Muscle layer of duodenum (tissue), 2 donors: ENCODE data around the gene USPL1.
A peak's percentile ranks its signal among the peaks of the same experiment; 100 is the strongest.

Experiments used
- H3K27ac ChIP-seq: one replicate; pipeline ENCODE4 v1.7.0; 2013; ENCODE audit warnings: mild to moderate bottlenecking, low read length
- H3K27me3 ChIP-seq: one replicate; pipeline ENCODE4 v1.7.0; 2013; ENCODE audit warnings: low read depth, mild to moderate bottlenecking, control low read depth, low read length
- H3K36me3 ChIP-seq, 2 donors: one replicate each; pipeline ENCODE4 v1.7.0; 2013; ENCODE audit warnings: low read length in 2 of 2, control low read depth in 1 of 2, mild to moderate bottlenecking in 1 of 2; ENCODE audit not compliant: insufficient read depth in 2 of 2, control insufficient read depth in 1 of 2
- H3K4me1 ChIP-seq, 2 donors: one replicate each; pipeline ENCODE4 v1.7.0; 2013; ENCODE audit warnings: low read length in 2 of 2, mild to moderate bottlenecking in 2 of 2, control low read depth in 1 of 2, moderate library complexity in 1 of 2; ENCODE audit not compliant: insufficient read depth in 2 of 2, control insufficient read depth in 1 of 2
- H3K4me3 ChIP-seq, 2 donors: one replicate each; pipeline ENCODE4 v1.7.0; 2013; ENCODE audit warnings: low read length in 2 of 2, low read depth in 1 of 2, mild to moderate bottlenecking in 1 of 2
- H3K9me3 ChIP-seq, 2 donors: one replicate each; pipeline ENCODE4 v1.7.0; 2013; ENCODE audit warnings: low read length in 2 of 2, control low read depth in 1 of 2, mild to moderate bottlenecking in 1 of 2; ENCODE audit not compliant: control insufficient read depth in 1 of 2
- donor health status: healthy.

USPL1 gene

GRCh38 chr13:30681843-30682242, 64.1 kb downstream of the USPL1 start:
- Histone ChIP-seq H3K27me3 (no peaks in the 10 kb centered on the region), H3K27ac (no peak overlapping the region), H3K4me1 (no peaks in the 10 kb centered on the region), H3K36me3 (no peaks in the 10 kb centered on the region), H3K9me3 (no peaks in the 10 kb centered on the region), H3K4me3 (no peak overlapping the region)

DNA sequence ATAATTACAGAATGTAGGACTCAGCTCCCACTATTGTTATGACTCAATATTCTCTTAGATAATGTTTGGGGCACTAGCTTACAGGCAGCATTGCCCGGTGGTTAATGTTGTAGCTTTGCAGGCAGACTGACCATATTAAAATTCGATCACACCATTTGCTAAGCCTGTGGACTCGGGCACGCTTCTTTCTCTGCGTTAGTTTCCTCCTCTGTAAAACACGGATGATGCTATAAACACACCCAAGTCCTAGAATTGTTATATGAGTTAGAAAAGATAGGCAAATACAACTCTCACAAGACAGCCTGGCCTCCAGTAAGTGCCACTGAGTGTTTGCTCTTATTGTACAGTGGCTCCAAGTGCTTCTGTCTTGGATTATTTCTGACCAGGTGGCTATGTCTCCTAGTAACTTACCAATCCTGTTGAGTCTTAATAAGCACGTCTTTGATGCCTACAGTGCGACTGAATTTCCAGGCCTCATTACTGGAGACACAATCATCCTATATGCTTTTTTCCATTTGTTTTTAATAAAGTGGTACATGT, 67.7 kb downstream of the USPL1 start:
- H3K4me1 ChIP-seq = no peaks in the 10 kb centered on the region
- no peaks in the 10 kb centered on the region for H3K36me3 ChIP-seq
- no peaks in the 10 kb centered on the region for H3K27me3 ChIP-seq
- H3K4me3 ChIP-seq = no peak overlapping the region
- no peak overlapping the region for H3K27ac ChIP-seq
- no peaks in the 10 kb centered on the region for H3K9me3 ChIP-seq

DNA sequence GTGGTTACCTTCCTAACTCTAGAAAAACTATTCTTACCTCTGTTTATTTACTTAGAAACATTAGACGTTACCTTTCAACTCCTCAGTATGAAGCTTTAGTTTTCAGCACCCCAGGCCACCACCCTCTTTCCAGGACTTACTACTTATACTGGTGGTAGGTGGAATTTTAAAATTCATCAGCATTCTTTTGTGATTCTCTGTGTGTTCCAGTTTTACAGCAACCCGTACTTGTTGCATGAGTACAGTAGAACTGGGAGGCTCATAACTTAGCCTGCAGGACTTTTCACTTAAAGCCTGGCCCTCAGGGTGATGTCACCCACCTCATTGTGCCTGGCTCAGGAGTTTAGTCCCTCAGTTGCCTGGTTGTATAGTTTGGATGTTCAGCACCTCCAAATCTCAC, 68.3 kb downstream of the USPL1 start:
- H3K27me3 ChIP-seq = no peaks in the 10 kb centered on the region
- no peaks in the 10 kb centered on the region for H3K36me3 ChIP-seq
- H3K27ac ChIP-seq = no peak overlapping the region
- H3K4me1 ChIP-seq = no peaks in the 10 kb centered on the region
- no peak overlapping the region for H3K4me3 ChIP-seq
- no peaks in the 10 kb centered on the region for H3K9me3 ChIP-seq

DNA sequence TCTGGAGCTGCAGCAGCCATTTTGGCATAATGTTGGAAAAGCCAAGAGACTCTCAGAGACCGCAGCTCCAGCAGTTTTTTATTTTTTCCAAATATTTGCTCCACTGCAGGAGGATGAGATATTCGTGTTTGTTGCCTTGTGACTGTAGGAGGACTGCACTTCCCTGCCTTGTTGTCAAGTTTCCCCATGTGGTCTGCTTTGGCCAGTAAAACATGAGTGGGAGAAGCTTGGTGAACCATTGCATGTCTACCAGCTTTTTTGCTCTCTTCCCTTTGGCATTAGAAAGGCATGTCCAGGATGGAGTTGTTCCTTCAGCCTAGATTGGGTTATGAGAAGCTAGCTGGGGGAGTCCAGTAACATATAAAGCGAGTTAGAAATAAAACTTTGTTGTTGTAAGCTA, 69.9 kb downstream of the USPL1 start:
- Histone ChIP-seq H3K4me3 (no peak overlapping the region), H3K4me1 (no peaks in the 10 kb centered on the region), H3K27me3 (no peaks in the 10 kb centered on the region), H3K27ac (no peak overlapping the region), H3K36me3 (no peaks in the 10 kb centered on the region), H3K9me3 (no peaks in the 10 kb centered on the region)

- Histone ChIP-seq H3K36me3 (no peaks in the 10 kb centered on the region), H3K4me1 (no peaks in the 10 kb centered on the region), H3K4me3 (peak overlapping the region in 1 of 2 donors; percentile 60), H3K9me3 (no peaks in the 10 kb centered on the region), H3K27me3 (no peaks in the 10 kb centered on the region), H3K27ac (no peak overlapping the region)
Measured at GRCh38 chr13:30689752-30690151, 72.0 kb downstream of the USPL1 start.

GRCh38 chr13:30690282-30691188, 72.8 kb downstream of the USPL1 start:
- no peaks in the 10 kb centered on the region for H3K27me3 ChIP-seq
- H3K4me3 ChIP-seq = peak overlapping the region; percentile 32 to 60
- H3K4me1 ChIP-seq = no peaks in the 10 kb centered on the region
- peak overlapping the region; percentile 4 for H3K27ac ChIP-seq
- H3K36me3 ChIP-seq = no peaks in the 10 kb centered on the region
- no peaks in the 10 kb centered on the region for H3K9me3 ChIP-seq

- Histone ChIP-seq H3K4me3 (no peak overlapping the region), H3K36me3 (no peaks in the 10 kb centered on the region), H3K27ac (no peak overlapping the region), H3K9me3 (no peaks in the 10 kb centered on the region), H3K4me1 (peaks cover 0 to 4% of the 10 kb centered on the region in 2 donors), H3K27me3 (no peaks in the 10 kb centered on the region)
Measured at GRCh38 chr13:30692113-30692512, 74.4 kb downstream of the USPL1 start.

- Histone ChIP-seq H3K9me3 (no peaks in the 10 kb centered on the region), H3K4me3 (no peak overlapping the region), H3K4me1 (peaks cover 0 to 8% of the 10 kb centered on the region in 2 donors), H3K27ac (no peak overlapping the region), H3K36me3 (no peaks in the 10 kb centered on the region), H3K27me3 (no peaks in the 10 kb centered on the region)
Measured at GRCh38 chr13:30696278-30697176, 78.8 kb downstream of the USPL1 start.

DNA sequence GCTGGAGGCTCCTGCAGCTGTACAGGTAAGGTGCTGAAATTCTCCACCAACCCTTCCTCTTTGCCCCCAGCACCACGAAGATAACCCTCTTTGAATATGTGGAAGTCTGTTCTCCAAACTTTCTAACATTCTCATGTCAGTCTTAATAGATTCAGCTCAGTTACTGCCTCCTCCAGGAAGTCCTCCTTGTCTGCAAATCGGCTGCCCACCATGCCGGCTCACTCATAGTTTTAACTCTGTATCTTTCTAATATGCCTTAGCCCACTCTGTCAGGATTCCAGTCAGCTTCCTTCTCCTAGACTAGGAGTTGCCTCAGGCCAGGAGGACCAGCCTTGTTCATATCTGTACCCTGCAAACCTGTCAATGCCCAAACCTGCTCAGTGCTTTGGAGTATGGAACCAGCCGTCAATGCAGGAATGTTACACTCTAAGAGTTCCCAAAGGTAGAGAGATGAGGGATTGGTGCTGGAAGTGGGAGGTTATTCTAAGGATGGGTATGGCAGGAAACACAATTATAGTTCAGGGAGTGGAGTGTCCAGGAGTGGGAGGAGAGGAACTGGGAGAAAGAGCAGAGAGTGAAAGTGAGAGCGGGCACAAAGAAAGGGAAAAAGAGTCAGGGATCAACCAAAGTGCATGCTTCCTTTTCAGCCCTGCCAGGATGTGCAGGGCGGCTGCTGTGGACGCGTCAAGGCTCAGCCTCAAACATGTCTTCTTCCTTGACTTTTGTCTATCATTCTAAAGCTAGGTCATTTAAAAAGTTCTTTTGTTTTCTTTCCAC, 79.6 kb downstream of the USPL1 start:
- Histone ChIP-seq H3K4me3 (no peak overlapping the region), H3K27me3 (no peaks in the 10 kb centered on the region), H3K36me3 (no peaks in the 10 kb centered on the region), H3K27ac (no peak overlapping the region), H3K9me3 (no peaks in the 10 kb centered on the region), H3K4me1 (peaks cover 0 to 8% of the 10 kb centered on the region in 2 donors)

GRCh38 chr13:30697996-30698401, 80.3 kb downstream of the USPL1 start:
- H3K36me3 ChIP-seq = no peaks in the 10 kb centered on the region
- H3K4me1 ChIP-seq = peaks cover 0 to 8% of the 10 kb centered on the region in 2 donors
- no peak overlapping the region for H3K4me3 ChIP-seq
- no peak overlapping the region for H3K27ac ChIP-seq
- no peaks in the 10 kb centered on the region for H3K27me3 ChIP-seq
- H3K9me3 ChIP-seq = no peaks in the 10 kb centered on the region
